SJSA1 (cell line): ENCODE measurements around the gene TC2N. TPM values are rescaled to one million over a fixed set of nuclear protein-coding genes. Genes with fewer than 3 reads are reported as not detected.
"Not testable (repeated sequence)": the region's sequence is repeated elsewhere in the genome, so short reads cannot be mapped to it uniquely, and the experiment has no call there.

Experiments used
- DNase-seq, 2 experiments: peaks; one replicate each; pipeline ENCODE4 v3.0.0-alpha.2; 2015 to 2020; ENCODE audit warnings: low spot score in 2 of 2, low read depth in 1 of 2
- H3K27ac ChIP-seq: fragments of 250-450 bp; sonication (Bioruptor Pico); 2 replicates; pipeline ENCODE4 v1.5.1; 2020; ENCODE audit warnings: mild to moderate bottlenecking, moderate library complexity
- H3K27me3 ChIP-seq: fragments of 250-450 bp; sonication (Bioruptor Pico); replicated peaks from 2 replicates; pipeline ENCODE4 v1.5.1; 2020; ENCODE audit warnings: mild to moderate bottlenecking, moderate library complexity
- H3K36me3 ChIP-seq: fragments of 250-450 bp; sonication (Bioruptor Pico); 2 replicates; pipeline ENCODE4 v1.5.1; 2020; ENCODE audit warnings: mild to moderate bottlenecking
- H3K4me1 ChIP-seq: fragments of 250-450 bp; sonication (Bioruptor Pico); replicated peaks from 2 replicates; pipeline ENCODE4 v1.6.1; 2021; ENCODE audit warnings: mild to moderate bottlenecking
- H3K4me3 ChIP-seq: fragments of 250-450 bp; sonication (Bioruptor Pico); 2 replicates; pipeline ENCODE4 v1.5.1; 2020; ENCODE audit warnings: mild to moderate bottlenecking
- H3K9me3 ChIP-seq: fragments of 250-450 bp; sonication (Bioruptor Pico); replicated peaks from 2 replicates; pipeline ENCODE4 v1.5.1; 2020; ENCODE audit warnings: mild to moderate bottlenecking
- total RNA-seq: library from RNA; depleted of rRNA; stranded (reverse); fragments of >200 nt; shearing (Covaris generic); gene quantifications from 2 replicates; pipeline ENCODE4 v1.2.3, GENCODE V29; 2014

The TC2N gene
- total RNA-seq, 1 experiment from 2014 or later = 0.05 TPM

GRCh38 chr14:91817566-91818325 lies 49.6 kb downstream of the TC2N start:
- Histone ChIP-seq H3K27me3 (no peaks in the 10 kb centered on the region; the same call in 1 of the 2 replicates), H3K4me1 (no peaks in the 10 kb centered on the region), H3K4me3 (no peak overlapping the region), H3K9me3 (no peaks in the 10 kb centered on the region), H3K36me3 (no peaks in the 10 kb centered on the region), H3K27ac (no peak overlapping the region)
- no peak for DNase-seq

- no peaks in the 10 kb centered on the region for H3K36me3 ChIP-seq
- no peak overlapping the region for H3K4me3 ChIP-seq
- no peak overlapping the region for H3K27ac ChIP-seq
- no peaks in the 10 kb centered on the region for H3K9me3 ChIP-seq
- H3K4me1 ChIP-seq = no peaks in the 10 kb centered on the region
- DNase-seq = no peak
- no peaks in the 10 kb centered on the region; the same call in 1 of the 2 replicates for H3K27me3 ChIP-seq
Measured at GRCh38 chr14:91814317-91814716, 53.0 kb downstream of the TC2N start.

- H3K27ac ChIP-seq = no peak overlapping the region
- no peak overlapping the region for H3K4me3 ChIP-seq
- no peaks in the 10 kb centered on the region for H3K9me3 ChIP-seq
- no peaks in the 10 kb centered on the region for H3K27me3 ChIP-seq
- DNase-seq = no peak
- H3K36me3 ChIP-seq = no peaks in the 10 kb centered on the region
- H3K4me1 ChIP-seq = no peaks in the 10 kb centered on the region
Measured at GRCh38 chr14:91810699-91811098, 56.6 kb downstream of the TC2N start.

- Histone ChIP-seq H3K27ac (no peak overlapping the region), H3K4me3 (no peak overlapping the region), H3K36me3 (no peaks in the 10 kb centered on the region), H3K27me3 (no peaks in the 10 kb centered on the region), H3K4me1 (no peaks in the 10 kb centered on the region), H3K9me3 (no peaks in the 10 kb centered on the region)
- DNase-seq = no peak
Measured at GRCh38 chr14:91806716-91807115, 60.6 kb downstream of the TC2N start.

- DNase-seq, H3K36me3 ChIP-seq, H3K9me3 ChIP-seq, H3K27me3 ChIP-seq, H3K4me3 ChIP-seq, H3K27ac ChIP-seq, H3K4me1 ChIP-seq: not testable (repeated sequence)
Measured at GRCh38 chr14:91806094-91806493, 61.2 kb downstream of the TC2N start.

- no peak overlapping the region for H3K4me3 ChIP-seq
- H3K36me3 ChIP-seq = no peaks in the 10 kb centered on the region
- DNase-seq = no peak
- H3K9me3 ChIP-seq = no peaks in the 10 kb centered on the region
- H3K27ac ChIP-seq = no peak overlapping the region
- no peaks in the 10 kb centered on the region for H3K27me3 ChIP-seq
- no peaks in the 10 kb centered on the region for H3K4me1 ChIP-seq
Measured at GRCh38 chr14:91805659-91806058, 61.7 kb downstream of the TC2N start.

GRCh38 chr14:91801358-91801757 lies 66.0 kb downstream of the TC2N start:
- DNase-seq = no peak
- Histone ChIP-seq H3K4me1 (no peaks in the 10 kb centered on the region), H3K9me3 (no peaks in the 10 kb centered on the region), H3K36me3 (no peaks in the 10 kb centered on the region), H3K4me3 (no peak overlapping the region), H3K27me3 (no peaks in the 10 kb centered on the region), H3K27ac (no peak overlapping the region)

GRCh38 chr14:91796617-91797347 lies 70.6 kb downstream of the TC2N start:
- no peaks in the 10 kb centered on the region for H3K9me3 ChIP-seq
- H3K27me3 ChIP-seq = no peaks in the 10 kb centered on the region
- H3K4me3 ChIP-seq = no peak overlapping the region
- H3K27ac ChIP-seq = no peak overlapping the region
- DNase-seq = no peak
- H3K4me1 ChIP-seq = no peaks in the 10 kb centered on the region
- no peaks in the 10 kb centered on the region for H3K36me3 ChIP-seq

- Histone ChIP-seq H3K4me3 (no peak overlapping the region), H3K36me3 (no peaks in the 10 kb centered on the region), H3K4me1 (no peaks in the 10 kb centered on the region), H3K27me3 (no peaks in the 10 kb centered on the region), H3K9me3 (no peaks in the 10 kb centered on the region), H3K27ac (no peak overlapping the region)
- DNase-seq = no peak
Measured at GRCh38 chr14:91793704-91794103, 73.6 kb downstream of the TC2N start.

GRCh38 chr14:91786188-91786587 lies 81.1 kb downstream of the TC2N start:
- H3K4me3 ChIP-seq = no peak overlapping the region
- H3K9me3 ChIP-seq = no peaks in the 10 kb centered on the region
- H3K36me3 ChIP-seq = no peaks in the 10 kb centered on the region
- H3K27ac ChIP-seq = no peak overlapping the region
- no peaks in the 10 kb centered on the region for H3K27me3 ChIP-seq
- no peak for DNase-seq
- no peaks in the 10 kb centered on the region for H3K4me1 ChIP-seq

GRCh38 chr14:91780452-91780851 lies 86.9 kb downstream of the TC2N start:
- Histone ChIP-seq H3K36me3 (no peaks in the 10 kb centered on the region), H3K27me3 (no peaks in the 10 kb centered on the region), H3K9me3 (no peaks in the 10 kb centered on the region), H3K4me1 (no peaks in the 10 kb centered on the region), H3K4me3 (no peak overlapping the region), H3K27ac (no peak overlapping the region)
- no peak for DNase-seq

GRCh38 chr14:91778217-91778616 lies 89.1 kb downstream of the TC2N start:
- Histone ChIP-seq H3K4me3 (no peak overlapping the region), H3K27ac (no peak overlapping the region), H3K27me3 (no peaks in the 10 kb centered on the region), H3K36me3 (no peaks in the 10 kb centered on the region), H3K4me1 (no peaks in the 10 kb centered on the region), H3K9me3 (no peaks in the 10 kb centered on the region)
- no peak for DNase-seq

- no peak for DNase-seq
- H3K36me3 ChIP-seq = no peaks in the 10 kb centered on the region
- H3K27ac ChIP-seq = no peak overlapping the region
- H3K9me3 ChIP-seq = no peaks in the 10 kb centered on the region
- no peaks in the 10 kb centered on the region for H3K4me1 ChIP-seq
- no peak overlapping the region for H3K4me3 ChIP-seq
- no peaks in the 10 kb centered on the region for H3K27me3 ChIP-seq
Measured at GRCh38 chr14:91774140-91775096, 92.9 kb downstream of the TC2N start.

- Histone ChIP-seq H3K4me1 (no peaks in the 10 kb centered on the region), H3K27me3 (no peaks in the 10 kb centered on the region), H3K27ac (no peak overlapping the region), H3K4me3 (no peak overlapping the region), H3K9me3 (no peaks in the 10 kb centered on the region), H3K36me3 (no peaks in the 10 kb centered on the region)
- DNase-seq = no peak
Measured at GRCh38 chr14:91770185-91770584, 97.2 kb downstream of the TC2N start.
